NCI-H2196 treated with DMSO at 0.1 percent for 48 hours (cell line): ENCODE data around the gene PATZ1.

Experiments used
- DNase-seq: peaks from one replicate; lab custom pipeline; 2025; ENCODE audit not compliant: unreplicated experiment; lab: John Stamatoyannopoulos, UW

The PATZ1 gene

DNA sequence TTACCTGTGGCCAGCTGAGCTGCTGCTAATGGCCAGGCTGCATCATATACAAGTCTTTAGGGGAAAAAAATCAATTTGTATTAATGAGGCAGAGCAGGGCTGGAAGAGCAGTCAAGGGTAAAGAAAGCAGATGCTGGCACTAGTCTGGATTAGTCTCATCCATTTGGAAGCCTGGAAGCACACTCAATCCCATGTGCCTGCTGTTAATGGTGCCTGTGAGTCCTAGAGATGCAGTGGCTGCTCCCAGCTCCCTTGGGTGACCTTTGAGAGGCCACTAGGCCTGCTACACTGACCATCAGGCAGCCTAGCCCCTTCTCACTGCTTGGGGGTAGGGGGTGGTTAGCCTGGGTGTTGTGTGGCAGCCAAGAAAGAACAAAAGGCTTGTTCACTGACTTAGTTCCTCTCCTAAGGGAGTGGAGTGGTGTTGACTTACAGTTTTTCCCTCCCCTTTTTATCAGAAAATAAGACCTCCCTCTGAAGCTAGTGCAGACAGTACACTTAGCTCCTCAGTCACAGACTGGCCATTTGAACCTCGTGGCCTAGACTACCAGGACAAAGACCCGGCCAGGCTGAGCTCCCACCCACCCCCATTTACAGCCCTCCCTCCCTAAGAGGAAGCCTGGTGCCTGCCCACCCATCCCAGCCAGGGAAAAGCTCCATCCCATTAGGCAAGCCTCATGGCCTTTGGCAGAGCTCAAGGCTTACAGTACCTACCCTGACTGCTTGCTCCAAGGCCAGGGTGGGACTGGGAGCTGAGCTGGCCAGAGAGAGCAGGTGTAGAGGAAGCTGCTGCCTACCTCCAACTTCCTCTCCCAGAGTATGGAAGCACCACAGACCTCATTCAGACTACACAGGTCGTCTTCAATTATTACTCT lies 61.6 kb downstream of the PATZ1 start:
- no peak for DNase-seq

DNA sequence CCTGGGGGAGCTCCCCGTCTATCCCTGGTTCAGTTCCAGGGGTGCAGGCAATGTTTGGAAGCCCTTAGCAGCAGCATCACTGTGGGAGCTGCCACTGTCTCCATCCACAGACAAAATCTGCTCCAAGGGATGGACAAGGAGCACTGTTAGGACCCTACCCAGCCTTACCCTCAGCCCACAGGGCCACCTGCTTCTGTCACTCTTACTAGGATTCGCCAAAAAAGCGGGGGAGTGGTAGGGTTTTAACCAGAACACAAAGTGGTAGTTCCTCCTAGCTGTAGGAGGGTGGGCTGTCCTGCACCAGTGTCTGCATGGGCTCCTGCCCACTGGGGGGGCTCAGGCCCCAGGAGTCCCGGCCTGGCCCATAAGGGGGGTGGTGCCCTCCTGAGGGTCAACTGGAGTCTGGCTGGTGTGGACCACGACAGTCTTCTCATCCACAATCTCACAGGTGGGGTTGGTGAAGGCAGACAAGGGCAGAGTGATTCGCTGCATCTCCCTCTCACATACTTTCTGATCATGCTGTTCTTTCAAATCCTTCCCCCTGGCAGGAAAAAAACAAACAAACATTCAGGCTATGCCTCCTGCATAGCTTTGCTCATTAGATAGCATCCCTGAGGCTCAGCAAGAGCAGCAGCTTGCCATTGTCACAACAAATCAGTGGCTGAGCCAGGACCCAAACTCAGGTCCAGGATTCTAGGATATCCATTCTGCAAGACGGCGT lies 63.2 kb downstream of the PATZ1 start:
- no peak for DNase-seq

DNA sequence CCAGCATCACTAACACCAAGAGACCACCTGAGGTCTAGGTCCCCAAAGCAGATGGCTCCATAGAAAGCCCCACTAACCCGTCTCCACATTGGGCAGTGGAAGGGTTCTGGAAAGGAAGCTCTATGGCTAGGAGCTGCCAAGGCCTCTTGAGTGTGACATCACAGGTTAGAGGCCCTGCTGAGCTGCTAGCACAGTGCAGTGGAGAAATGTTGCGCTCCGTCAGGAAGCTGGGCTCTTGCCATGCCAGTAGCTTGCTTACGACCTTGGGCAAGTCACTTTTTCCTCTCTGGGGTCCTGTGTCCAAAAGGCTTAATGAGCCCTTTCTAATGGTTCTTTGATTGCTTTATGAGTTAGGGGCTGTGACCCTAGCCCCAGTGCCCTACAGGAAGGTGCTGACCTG lies 64.4 kb downstream of the PATZ1 start:
- no peak for DNase-seq

DNA sequence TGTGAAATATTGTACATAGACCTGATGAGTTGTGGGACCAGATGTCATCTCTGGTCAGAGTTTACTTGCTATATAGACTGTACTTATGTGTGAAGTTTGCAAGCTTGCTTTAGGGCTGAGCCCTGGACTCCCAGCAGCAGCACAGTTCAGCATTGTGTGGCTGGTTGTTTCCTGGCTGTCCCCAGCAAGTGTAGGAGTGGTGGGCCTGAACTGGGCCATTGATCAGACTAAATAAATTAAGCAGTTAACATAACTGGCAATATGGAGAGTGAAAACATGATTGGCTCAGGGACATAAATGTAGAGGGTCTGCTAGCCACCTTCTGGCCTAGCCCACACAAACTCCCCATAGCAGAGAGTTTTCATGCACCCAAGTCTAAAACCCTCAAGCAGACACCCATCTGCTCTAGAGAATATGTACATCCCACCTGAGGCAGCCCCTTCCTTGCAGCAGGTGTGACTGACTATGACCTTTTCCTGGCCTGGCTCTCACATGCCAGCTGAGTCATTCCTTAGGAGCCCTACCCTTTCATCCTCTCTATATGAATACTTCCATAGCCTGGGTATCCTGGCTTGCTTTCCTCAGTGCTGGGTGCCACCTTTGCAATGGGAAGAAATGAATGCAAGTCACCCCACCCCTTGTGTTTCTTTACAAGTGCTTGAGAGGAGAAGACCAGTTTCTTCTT lies 66.2 kb downstream of the PATZ1 start:
- DNase-seq, result no peak

DNA sequence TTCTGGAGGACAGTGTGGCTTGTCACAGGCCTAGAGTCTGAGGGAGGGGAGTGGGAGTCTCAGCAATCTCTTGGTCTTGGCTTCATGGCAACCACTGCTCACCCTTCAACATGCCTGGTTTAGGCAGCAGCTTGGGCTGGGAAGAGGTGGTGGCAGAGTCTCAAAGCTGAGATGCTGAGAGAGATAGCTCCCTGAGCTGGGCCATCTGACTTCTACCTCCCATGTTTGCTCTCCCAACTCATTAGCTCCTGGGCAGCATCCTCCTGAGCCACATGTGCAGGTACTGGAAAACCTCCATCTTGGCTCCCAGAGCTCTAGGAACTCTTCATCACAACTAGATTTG lies 66.8 kb downstream of the PATZ1 start:
- DNase-seq, result no peak

DNA sequence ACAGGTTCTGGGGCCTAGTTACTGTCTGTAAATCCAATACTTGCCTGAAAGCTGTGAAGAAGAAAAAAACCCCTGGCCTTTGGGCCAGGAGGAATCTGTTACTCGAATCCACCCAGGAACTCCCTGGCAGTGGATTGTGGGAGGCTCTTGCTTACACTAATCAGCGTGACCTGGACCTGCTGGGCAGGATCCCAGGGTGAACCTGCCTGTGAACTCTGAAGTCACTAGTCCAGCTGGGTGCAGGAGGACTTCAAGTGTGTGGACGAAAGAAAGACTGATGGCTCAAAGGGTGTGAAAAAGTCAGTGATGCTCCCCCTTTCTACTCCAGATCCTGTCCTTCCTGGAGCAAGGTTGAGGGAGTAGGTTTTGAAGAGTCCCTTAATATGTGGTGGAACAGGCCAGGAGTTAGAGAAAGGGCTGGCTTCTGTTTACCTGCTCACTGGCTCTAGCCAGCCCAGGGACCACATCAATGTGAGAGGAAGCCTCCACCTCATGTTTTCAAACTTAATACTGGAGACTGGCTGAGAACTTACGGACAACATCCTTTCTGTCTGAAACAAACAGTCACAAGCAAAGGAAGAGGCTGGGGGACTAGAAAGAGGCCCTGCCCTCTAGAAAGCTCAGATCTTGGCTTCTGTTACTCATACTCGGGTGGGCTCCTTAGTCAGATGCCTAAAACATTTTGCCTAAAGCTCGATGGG lies 67.4 kb downstream of the PATZ1 start:
- DNase-seq, result no peak

DNA sequence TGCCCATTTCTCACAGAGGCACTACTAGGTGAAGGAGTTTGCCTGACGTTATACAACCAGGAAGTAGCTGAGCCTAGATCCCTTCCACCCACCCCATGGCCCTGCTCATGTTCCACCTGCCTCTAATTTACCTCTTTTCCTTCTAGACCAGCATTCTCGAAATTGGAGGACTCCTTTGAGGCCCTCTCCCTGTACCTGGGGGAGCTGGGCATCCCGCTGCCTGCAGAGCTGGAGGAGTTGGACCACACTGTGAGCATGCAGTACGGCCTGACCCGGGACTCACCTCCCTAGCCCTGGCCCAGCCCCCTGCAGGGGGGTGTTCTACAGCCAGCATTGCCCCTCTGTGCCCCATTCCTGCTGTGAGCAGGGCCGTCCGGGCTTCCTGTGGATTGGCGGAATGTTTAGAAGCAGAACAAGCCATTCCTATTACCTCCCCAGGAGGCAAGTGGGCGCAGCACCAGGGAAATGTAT lies 68.0 kb downstream of the PATZ1 start:
- no peak for DNase-seq

DNA sequence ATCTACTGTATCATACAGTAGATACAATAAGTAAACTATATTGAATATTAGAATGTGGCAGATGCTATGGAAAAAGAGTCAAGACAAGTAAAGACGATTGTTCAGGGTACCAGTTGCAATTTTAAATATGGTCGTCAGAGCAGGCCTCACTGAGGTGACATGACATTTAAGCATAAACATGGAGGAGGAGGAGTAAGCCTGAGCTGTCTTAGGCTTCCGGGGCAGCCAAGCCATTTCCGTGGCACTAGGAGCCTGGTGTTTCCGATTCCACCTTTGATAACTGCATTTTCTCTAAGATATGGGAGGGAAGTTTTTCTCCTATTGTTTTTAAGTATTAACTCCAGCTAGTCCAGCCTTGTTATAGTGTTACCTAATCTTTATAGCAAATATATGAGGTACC lies 68.4 kb downstream of the PATZ1 start:
- DNase-seq, result no peak

DNA sequence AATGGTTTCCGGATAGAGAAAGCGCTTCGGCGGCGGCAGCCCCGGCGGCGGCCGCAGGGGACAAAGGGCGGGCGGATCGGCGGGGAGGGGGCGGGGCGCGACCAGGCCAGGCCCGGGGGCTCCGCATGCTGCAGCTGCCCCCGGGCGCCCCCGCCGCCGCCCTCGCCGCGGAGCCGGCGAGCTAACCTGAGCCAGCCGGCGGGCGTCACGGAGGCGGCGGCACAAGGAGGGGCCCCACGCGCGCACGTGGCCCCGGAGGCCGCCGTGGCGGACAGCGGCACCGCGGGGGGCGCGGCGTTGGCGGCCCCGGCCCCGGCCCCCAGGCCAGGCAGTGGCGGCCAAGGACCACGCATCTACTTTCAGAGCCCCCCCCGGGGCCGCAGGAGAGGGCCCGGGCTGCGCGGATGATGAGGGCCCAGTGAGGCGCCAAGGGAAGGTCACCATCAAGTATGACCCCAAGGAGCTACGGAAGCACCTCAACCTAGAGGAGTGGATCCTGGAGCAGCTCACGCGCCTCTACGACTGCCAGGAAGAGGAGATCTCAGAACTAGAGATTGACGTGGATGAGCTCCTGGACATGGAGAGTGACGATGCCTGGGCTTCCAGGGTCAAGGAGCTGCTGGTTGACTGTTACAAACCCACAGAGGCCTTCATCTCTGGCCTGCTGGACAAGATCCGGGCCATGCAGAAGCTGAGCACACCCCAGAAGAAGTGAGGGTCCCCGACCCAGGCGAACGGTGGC lies 69.5 kb downstream of the PATZ1 start:
- no peak for DNase-seq
